Measurements from ENCODE around the gene GRB7. TPM values are rescaled to one million over a fixed set of nuclear protein-coding genes. Genes with fewer than 3 reads are reported as not detected.
"Not testable (repeated sequence)": the region's sequence is repeated elsewhere in the genome, so short reads cannot be mapped to it uniquely, and the experiment has no call there.

The GRB7 gene
- total RNA-seq, 2 donors from 2014 or later: 1.3 to 2.5 TPM

GRCh38 chr17:39745335-39746144 lies 7.8 kb downstream of the GRB7 start:
- DNase-seq (no peak), ATAC-seq (no peak)
- intact Hi-C loops (cut with DNase I): no loop called here

GRCh38 chr17:39746145-39746461 lies 8.4 kb downstream of the GRB7 start:
- DNase-seq (no peak), ATAC-seq (no peak)
- intact Hi-C loops (cut with DNase I): no loop called here

- intact Hi-C loops (cut with DNase I): no loop called here
- ATAC-seq (no peak), DNase-seq (no peak)
Observed at GRCh38 chr17:39747745-39748144, 10.0 kb downstream of the GRB7 start.

GRCh38 chr17:39748444-39749034 lies 10.8 kb downstream of the GRB7 start:
- intact Hi-C loops (cut with DNase I); ATAC-seq; DNase-seq: not testable (repeated sequence)

GRCh38 chr17:39750131-39751015 lies 12.6 kb downstream of the GRB7 start:
- intact Hi-C loops (cut with DNase I): loop anchor here in 1 of 2 donors (5.0 kb wide), 1 partner anchor 128 kb away; no protein-coding TSS in a partner anchor
- DNase-seq: no peak
- ATAC-seq: no peak

GRCh38 chr17:39751016-39751543 lies 13.3 kb downstream of the GRB7 start:
- DNase-seq (no peak), ATAC-seq (no peak)
- intact Hi-C loops (cut with DNase I): loop anchor here in 1 of 2 donors (5.0 kb wide), 1 partner anchor 129 kb away; no protein-coding TSS in a partner anchor

GRCh38 chr17:39751637-39752036 lies 13.9 kb downstream of the GRB7 start:
- no peak for DNase-seq
- no peak for ATAC-seq
- intact Hi-C loops (cut with DNase I): loop anchor here in 1 of 2 donors (5.0 kb wide), 1 partner anchor 129 kb away; no protein-coding TSS in a partner anchor

GRCh38 chr17:39752241-39752881 lies 14.6 kb downstream of the GRB7 start:
- no peak for DNase-seq
- no peak for ATAC-seq
- intact Hi-C loops (cut with DNase I): loop anchor here in 1 of 2 donors (5.0 kb wide), 1 partner anchor 130 kb away; no protein-coding TSS in a partner anchor

GRCh38 chr17:39753514-39754160 lies 15.9 kb downstream of the GRB7 start:
- peak; percentile 33 to 54 for ATAC-seq
- intact Hi-C loops (cut with DNase I): loop anchor here (1.0 to 5.0 kb wide), 2 partner anchors 131 kb away; no protein-coding TSS in a partner anchor
- peak; percentile 73 for DNase-seq

- DNase-seq: peak; percentile 95
- peak; percentile 95 for ATAC-seq
- intact Hi-C loops (cut with DNase I): loop anchor here (1.0 to 5.0 kb wide), 2 partner anchors 132 kb away; no protein-coding TSS in a partner anchor
Observed at GRCh38 chr17:39754161-39754957, 16.6 kb downstream of the GRB7 start.

- peak in 1 of 2 donors; percentile 4 for ATAC-seq
- intact Hi-C loops (cut with DNase I): loop anchor here (1.0 to 5.0 kb wide), 2 partner anchors 133 kb away; no protein-coding TSS in a partner anchor
- DNase-seq: no peak
Observed at GRCh38 chr17:39754958-39755553, 17.3 kb downstream of the GRB7 start.

GRCh38 chr17:39755554-39756379 lies 18.0 kb downstream of the GRB7 start:
- intact Hi-C loops (cut with DNase I): no loop called here
- no peak for ATAC-seq
- DNase-seq: no peak

- no peak for DNase-seq
- intact Hi-C loops (cut with DNase I): no loop called here
- ATAC-seq: no peak
Observed at GRCh38 chr17:39756380-39757079, 18.8 kb downstream of the GRB7 start.

- ATAC-seq (no peak), DNase-seq (no peak)
- intact Hi-C loops (cut with DNase I): no loop called here
Observed at GRCh38 chr17:39757176-39757662, 19.5 kb downstream of the GRB7 start.
